ENCODE results near the gene SLX9.

SLX9 gene

GRCh38 chr21:44962403-44962966 lies 22.7 kb downstream of the SLX9 start:
- H4K91ac ChIP-seq (ENCODE audit: low read depth, low read length), result peak overlapping the region; percentile 88
- peaks cover 31 to 44% of the 10 kb centered on the region in 2 experiments for H3K4me1 ChIP-seq (ENCODE audit: control insufficient read depth in 1 of 2, insufficient read depth in 2 of 2, low read length in 2 of 2)
- H3K9ac ChIP-seq (ENCODE audit: low read length), result no peak overlapping the region
- peak overlapping the region; percentile 11 for H2AK5ac ChIP-seq (ENCODE audit: low read length)
- H2BK120ac ChIP-seq (ENCODE audit: insufficient read depth, low read length, poor library complexity), result peak overlapping the region; percentile 78
- DNase-seq, result peak; percentile 78 to 93
- peak overlapping the region; percentile 35 for H3K4ac ChIP-seq (ENCODE audit: low read depth, low read length)
- peaks cover 12 to 26% of the 10 kb centered on the region in 2 experiments for H3K36me3 ChIP-seq (ENCODE audit: control insufficient read depth in 1 of 2, insufficient read depth in 2 of 2, low read length in 2 of 2)
- H3K14ac ChIP-seq (ENCODE audit: low read length), result peak overlapping the region; percentile 41
- peaks cover 21% of the 10 kb centered on the region for H3K79me2 ChIP-seq (ENCODE audit: control insufficient read depth, insufficient read depth, low read length, poor library complexity)
- WGBS (ENCODE audit: extremely low coverage, insufficient coverage, insufficient read length), result no CpG with 5 or more reads among the region's 9 CpGs
- peak overlapping the region; percentile 96 for H3K27ac ChIP-seq (ENCODE audit: low read depth, low read length)
- H3K4me3 ChIP-seq (ENCODE audit: low read depth, low read length), result no peak overlapping the region
- peak overlapping the region; percentile 38 for H4K8ac ChIP-seq (ENCODE audit: low read depth, low read length)
- H2AFZ ChIP-seq (ENCODE audit: insufficient read depth, low read length, poor library complexity), result no peak overlapping the region
- H2BK12ac ChIP-seq (ENCODE audit: low read length), result no peak overlapping the region
- peak overlapping the region; percentile 40 for H3K4me2 ChIP-seq (ENCODE audit: low read length)
- H3K23ac ChIP-seq (ENCODE audit: low read length), result no peak overlapping the region
- H3K9me3 ChIP-seq (ENCODE audit: insufficient read depth, low read depth, low read length), result peaks cover 2% of the 10 kb centered on the region
- H2BK5ac ChIP-seq (ENCODE audit: low read depth, low read length, poor library complexity), result peak overlapping the region; percentile 81
- peak overlapping the region; percentile 68 for H4K12ac ChIP-seq (ENCODE audit: low read depth, low read length)
- peaks cover 52% of the 10 kb centered on the region for H3K79me1 ChIP-seq (ENCODE audit: low read length)
- peak overlapping the region; percentile 48 for H3K18ac ChIP-seq (ENCODE audit: low read length)
- H3K27me3 ChIP-seq (ENCODE audit: insufficient read depth, low read length), result no peaks in the 10 kb centered on the region

DNA sequence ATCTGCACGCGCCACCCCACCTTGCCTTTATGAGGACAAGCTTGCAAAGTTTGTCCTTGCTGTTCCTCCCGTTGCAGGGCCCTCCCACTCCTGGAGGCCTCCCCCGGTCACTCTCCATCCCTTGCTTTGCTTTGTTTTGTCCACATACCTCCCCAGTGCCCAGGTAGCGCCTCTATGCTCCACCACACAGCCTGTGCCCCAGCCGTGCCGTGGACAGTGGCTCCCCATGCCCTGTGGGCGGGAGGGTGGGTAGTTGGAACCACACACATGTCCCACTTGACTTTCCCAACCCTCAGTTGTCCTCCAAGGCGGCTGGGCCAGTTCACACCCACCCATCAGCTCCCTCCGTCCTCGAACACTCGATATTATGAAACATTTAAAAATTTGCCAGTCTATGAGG lies 24.6 kb downstream of the SLX9 start:
- Histone ChIP-seq H3K4ac (ENCODE audit: low read depth, low read length) (peak overlapping the region; percentile 13), H2BK5ac (ENCODE audit: low read depth, low read length, poor library complexity) (no peak overlapping the region), H3K4me3 (ENCODE audit: low read depth, low read length) (no peak overlapping the region)

GRCh38 chr21:44965251-44966022 lies 25.6 kb downstream of the SLX9 start:
- Histone ChIP-seq H3K27me3 (ENCODE audit: insufficient read depth, low read length) (no peaks in the 10 kb centered on the region), H4K91ac (ENCODE audit: low read depth, low read length) (peak overlapping the region; percentile 50), H2BK120ac (ENCODE audit: insufficient read depth, low read length, poor library complexity) (peak overlapping the region; percentile 66), H2AFZ (ENCODE audit: insufficient read depth, low read length, poor library complexity) (no peak overlapping the region), H3K4ac (ENCODE audit: low read depth, low read length) (peak overlapping the region; percentile 39), H3K9me3 (ENCODE audit: insufficient read depth, low read depth, low read length) (no peaks in the 10 kb centered on the region), H3K27ac (ENCODE audit: low read depth, low read length) (no peak overlapping the region), H3K14ac (ENCODE audit: low read length) (peak overlapping the region; percentile 39), H2BK5ac (ENCODE audit: low read depth, low read length, poor library complexity) (no peak overlapping the region), H3K79me1 (ENCODE audit: low read length) (peaks cover 43% of the 10 kb centered on the region), H3K79me2 (ENCODE audit: control insufficient read depth, insufficient read depth, low read length, poor library complexity) (peaks cover 9% of the 10 kb centered on the region), H3K4me3 (ENCODE audit: low read depth, low read length) (no peak overlapping the region), H2BK12ac (ENCODE audit: low read length) (peak overlapping the region; percentile 80), H3K4me1 (ENCODE audit: control insufficient read depth in 1 of 2, insufficient read depth in 2 of 2, low read length in 2 of 2) (peaks cover 31 to 42% of the 10 kb centered on the region in 2 experiments), H3K23ac (ENCODE audit: low read length) (no peak overlapping the region), H4K8ac (ENCODE audit: low read depth, low read length) (peak overlapping the region; percentile 14), H3K9ac (ENCODE audit: low read length) (no peak overlapping the region), H3K18ac (ENCODE audit: low read length) (peak overlapping the region; percentile 90), H2AK5ac (ENCODE audit: low read length) (peak overlapping the region; percentile 27), H3K36me3 (ENCODE audit: control insufficient read depth in 1 of 2, insufficient read depth in 2 of 2, low read length in 2 of 2) (peaks cover 14 to 23% of the 10 kb centered on the region in 2 experiments), H4K12ac (ENCODE audit: low read depth, low read length) (no peak overlapping the region), H3K4me2 (ENCODE audit: low read length) (no peak overlapping the region)
- DNase-seq, result no peak
- WGBS (ENCODE audit: extremely low coverage, insufficient coverage, insufficient read length), result no CpG with 5 or more reads among the region's 17 CpGs

More for the DNA sequence above, 24.6 kb downstream of the SLX9 start:
- peaks cover 13% of the 10 kb centered on the region for H3K79me2 ChIP-seq (ENCODE audit: control insufficient read depth, insufficient read depth, low read length, poor library complexity)
- no CpG with 5 or more reads among the region's 12 CpGs for WGBS (ENCODE audit: extremely low coverage, insufficient coverage, insufficient read length)
- no peak overlapping the region for H3K27ac ChIP-seq (ENCODE audit: low read depth, low read length)
- peaks cover 46% of the 10 kb centered on the region for H3K79me1 ChIP-seq (ENCODE audit: low read length)
- no peak overlapping the region for H3K18ac ChIP-seq (ENCODE audit: low read length)
- H4K91ac ChIP-seq (ENCODE audit: low read depth, low read length), result peak overlapping the region; percentile 50
- H2BK12ac ChIP-seq (ENCODE audit: low read length), result peak overlapping the region; percentile 19
- no peak overlapping the region for H4K12ac ChIP-seq (ENCODE audit: low read depth, low read length)
- H3K36me3 ChIP-seq (ENCODE audit: control insufficient read depth in 1 of 2, insufficient read depth in 2 of 2, low read length in 2 of 2), result peaks cover 19 to 31% of the 10 kb centered on the region in 2 experiments
- H4K8ac ChIP-seq (ENCODE audit: low read depth, low read length), result no peak overlapping the region
- no peak overlapping the region for H3K9ac ChIP-seq (ENCODE audit: low read length)
- H3K4me2 ChIP-seq (ENCODE audit: low read length), result no peak overlapping the region
- peak overlapping the region; percentile 19 for H3K14ac ChIP-seq (ENCODE audit: low read length)
- no peaks in the 10 kb centered on the region for H3K27me3 ChIP-seq (ENCODE audit: insufficient read depth, low read length)
- peaks cover 29 to 40% of the 10 kb centered on the region in 2 experiments for H3K4me1 ChIP-seq (ENCODE audit: control insufficient read depth in 1 of 2, insufficient read depth in 2 of 2, low read length in 2 of 2)
- no peak overlapping the region for H2AFZ ChIP-seq (ENCODE audit: insufficient read depth, low read length, poor library complexity)
- peak overlapping the region; percentile 33 for H2AK5ac ChIP-seq (ENCODE audit: low read length)
- H3K23ac ChIP-seq (ENCODE audit: low read length), result no peak overlapping the region
- H2BK120ac ChIP-seq (ENCODE audit: insufficient read depth, low read length, poor library complexity), result no peak overlapping the region
- DNase-seq, result no peak
- no peaks in the 10 kb centered on the region for H3K9me3 ChIP-seq (ENCODE audit: insufficient read depth, low read depth, low read length)

- Histone ChIP-seq H4K8ac (ENCODE audit: low read depth, low read length) (peak overlapping the region; percentile 14), H3K9me3 (ENCODE audit: insufficient read depth, low read depth, low read length) (no peaks in the 10 kb centered on the region), H3K27me3 (ENCODE audit: insufficient read depth, low read length) (no peaks in the 10 kb centered on the region), H3K23ac (ENCODE audit: low read length) (no peak overlapping the region), H2BK120ac (ENCODE audit: insufficient read depth, low read length, poor library complexity) (peak overlapping the region; percentile 52), H3K18ac (ENCODE audit: low read length) (peak overlapping the region; percentile 90), H4K12ac (ENCODE audit: low read depth, low read length) (no peak overlapping the region), H2AK5ac (ENCODE audit: low read length) (peak overlapping the region; percentile 61), H2BK5ac (ENCODE audit: low read depth, low read length, poor library complexity) (peak overlapping the region; percentile 29), H3K4me2 (ENCODE audit: low read length) (no peak overlapping the region), H3K36me3 (ENCODE audit: control insufficient read depth in 1 of 2, insufficient read depth in 2 of 2, low read length in 2 of 2) (peaks cover 15 to 21% of the 10 kb centered on the region in 2 experiments), H3K27ac (ENCODE audit: low read depth, low read length) (no peak overlapping the region), H3K79me2 (ENCODE audit: control insufficient read depth, insufficient read depth, low read length, poor library complexity) (peaks cover 7% of the 10 kb centered on the region), H3K9ac (ENCODE audit: low read length) (no peak overlapping the region), H3K14ac (ENCODE audit: low read length) (peak overlapping the region; percentile 41), H4K91ac (ENCODE audit: low read depth, low read length) (peak overlapping the region; percentile 50), H3K4ac (ENCODE audit: low read depth, low read length) (peak overlapping the region; percentile 39), H2AFZ (ENCODE audit: insufficient read depth, low read length, poor library complexity) (no peak overlapping the region), H2BK12ac (ENCODE audit: low read length) (peak overlapping the region; percentile 80), H3K4me1 (ENCODE audit: control insufficient read depth in 1 of 2, insufficient read depth in 2 of 2, low read length in 2 of 2) (peaks cover 34 to 47% of the 10 kb centered on the region in 2 experiments), H3K79me1 (ENCODE audit: low read length) (peaks cover 44% of the 10 kb centered on the region), H3K4me3 (ENCODE audit: low read depth, low read length) (no peak overlapping the region)
- no peak for DNase-seq
- no CpG with 5 or more reads among the region's 30 CpGs for WGBS (ENCODE audit: extremely low coverage, insufficient coverage, insufficient read length)
Measured at GRCh38 chr21:44966135-44967081, 26.6 kb downstream of the SLX9 start.

All from trophoblast cell (in vitro differentiated cells and primary cell).